Activated CD8-positive, alpha-beta memory T cell treated with anti-CD3 and anti-CD28 coated beads, Interleukin-2, amount 10 ng/mL, durations not matched to agents 7 days and 5 days (primary cell): ENCODE measurements around the gene SRSF5. TPM values are rescaled to one million over a fixed set of nuclear protein-coding genes. Genes with fewer than 3 reads are reported as not detected.
A peak's percentile ranks its signal among the peaks of the same experiment; 100 is the strongest.
"Not testable (repeated sequence)": the region's sequence is repeated elsewhere in the genome, so short reads cannot be mapped to it uniquely, and the experiment has no call there.

Experiments used
- ATAC-seq: fragments of 150-1000 bp; cut with Tn5 transposase; one replicate; pipeline ENCODE4 v1.10.0; 2021; ENCODE audit warnings: moderate library complexity
- CTCF ChIA-PET: fragments of 350-600 bp; sonication (Branson Sonifier 250); formaldehyde crosslinking; loops from one replicate; lab custom pipeline; 2021; ENCODE audit warnings: antibody characterized with exemption; lab: Charles Lee
- DNase-seq: peaks from one replicate; pipeline ENCODE4 v3.0.0-alpha.2; 2020
- H3K27ac Mint-ChIP-seq: one replicate; pipeline ENCODE4 v1.8.0; 2021; ENCODE audit warnings: mild to moderate bottlenecking, mixed read lengths
- H3K27me3 Mint-ChIP-seq: one replicate; pipeline ENCODE4 v1.8.0; 2021; ENCODE audit warnings: mixed read lengths
- H3K36me3 Mint-ChIP-seq: one replicate; pipeline ENCODE4 v1.8.0; 2021; ENCODE audit warnings: mild to moderate bottlenecking, mixed read lengths
- H3K4me1 Mint-ChIP-seq: one replicate; pipeline ENCODE4 v1.8.0; 2021; ENCODE audit warnings: mixed read lengths
- H3K4me3 Mint-ChIP-seq: one replicate; pipeline ENCODE4 v1.8.0; 2021; ENCODE audit warnings: mild to moderate bottlenecking, moderate library complexity, mixed read lengths
- H3K9me3 Mint-ChIP-seq: one replicate; pipeline ENCODE4 v1.8.0; 2022; ENCODE audit warnings: low read depth, mixed read lengths
- total RNA-seq, 2 experiments: library from RNA; stranded (reverse); gene quantifications; one replicate each; pipeline ENCODE4 v1.2.3, GENCODE V29; 2021

SRSF5 gene
- 100 to 1,000 TPM; 335 to 407 TPM for total RNA-seq

DNA sequence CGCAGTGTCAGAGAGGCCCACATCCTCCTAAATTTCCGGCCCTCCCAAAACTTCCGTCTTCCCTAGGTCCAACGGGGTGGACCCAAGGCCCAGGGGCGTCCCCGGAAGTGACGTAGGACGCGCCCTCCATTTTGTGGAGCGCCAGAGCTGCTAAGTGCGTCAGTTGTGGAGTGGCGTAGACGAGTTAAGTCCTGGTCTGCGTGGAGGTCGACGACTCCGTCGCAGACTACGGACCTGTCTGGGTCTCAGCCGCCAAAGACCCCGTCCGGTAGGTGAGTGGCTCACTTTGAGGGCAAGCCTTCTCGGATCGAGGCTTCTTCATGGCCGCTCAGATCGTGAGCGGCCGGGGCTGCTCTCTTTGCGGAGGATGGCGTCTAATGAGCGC lies at the start of gene SRSF5:
Gene SRSF5 (plus strand): TSS at position 159 of the 385 bp plus-strand sequence. CDS start 1,015 bp downstream, outside the sequence.
- H3K4me1 Mint-ChIP-seq, result peaks cover 61% of the 10 kb centered on the region
- peak within 1 kb of the TSS; percentile 100 for H3K27ac Mint-ChIP-seq

DNA sequence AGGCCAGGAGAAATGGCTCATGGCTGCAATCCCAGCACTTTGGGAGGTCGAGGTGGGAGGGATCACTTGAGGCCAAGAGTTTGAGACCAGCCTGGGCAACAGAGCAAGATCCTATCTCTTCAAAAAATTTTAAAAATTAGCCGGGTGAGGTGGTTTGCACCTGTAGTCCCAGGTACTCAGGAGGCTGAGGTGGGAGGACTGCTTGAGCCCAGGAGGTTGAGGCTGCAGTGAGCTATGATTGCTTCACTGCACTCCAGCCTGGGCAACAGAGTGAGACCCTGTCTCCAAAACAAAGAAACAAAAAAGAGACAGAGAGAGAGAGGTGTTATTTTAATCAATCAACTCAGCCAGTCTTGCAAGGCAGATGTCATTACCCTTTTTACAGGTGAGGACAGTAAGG lies 48.3 kb upstream of the SRSF5 start:
- H3K27ac Mint-ChIP-seq, H3K9me3 Mint-ChIP-seq, H3K4me3 Mint-ChIP-seq, DNase-seq, ATAC-seq, H3K27me3 Mint-ChIP-seq: not testable (repeated sequence)
- CTCF ChIA-PET, result interaction anchor here (3.8 kb wide), 1 partner anchor 8 kb away, joined by 24 read pairs; no protein-coding TSS in a partner anchor
- Mint-ChIP-seq H3K36me3 (peaks cover 18% of the 10 kb centered on the region), H3K4me1 (peaks cover 53% of the 10 kb centered on the region)

More for the DNA sequence above, at the start of gene SRSF5:
- DNase-seq, result peak; percentile 97
- Mint-ChIP-seq H3K4me3 (peak within 1 kb of the TSS; percentile 98), H3K27me3 (no peaks in the 10 kb centered on the region), H3K9me3 (peaks cover 5% of the 10 kb centered on the region), H3K36me3 (peaks cover 52% of the 10 kb centered on the region)
- CTCF ChIA-PET, result interaction anchor here (0.9 to 2.5 kb wide), 7 partner anchors 10 to 219 kb away, joined by 3 to 6 read pairs (median 3); no protein-coding TSS in a partner anchor
- ATAC-seq, result peak; percentile 82

DNA sequence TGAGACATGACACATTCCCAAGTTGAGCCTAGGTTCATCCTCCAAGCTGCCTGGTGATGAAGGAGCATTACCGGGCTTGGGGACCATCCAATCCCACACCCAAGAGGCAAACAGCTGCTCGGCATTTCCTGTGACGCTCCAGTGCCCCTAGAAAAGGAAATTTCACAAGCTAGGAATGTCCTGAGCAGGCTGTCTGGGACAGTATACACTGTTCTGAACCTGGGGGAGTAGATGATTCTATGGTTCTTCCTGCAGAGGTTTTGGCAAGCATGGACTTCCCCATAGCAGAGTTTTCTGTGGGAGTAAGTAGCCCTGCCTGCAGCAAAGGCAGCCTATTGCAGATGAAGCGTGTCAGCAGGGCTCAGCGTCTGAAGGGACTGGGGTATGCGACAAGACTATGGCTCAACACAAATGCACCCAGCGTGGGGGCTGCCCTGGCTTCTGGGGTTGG lies 47.4 kb upstream of the SRSF5 start:
- ATAC-seq (no peak), DNase-seq (no peak)
- Mint-ChIP-seq H3K9me3 (no peaks in the 10 kb centered on the region), H3K27me3 (no peaks in the 10 kb centered on the region), H3K36me3 (peaks cover 10% of the 10 kb centered on the region), H3K4me1 (peaks cover 44% of the 10 kb centered on the region), H3K4me3 (no peak overlapping the region), H3K27ac (no peak overlapping the region)
- CTCF ChIA-PET, result interaction anchor here (0.9 to 1.3 kb wide), 3 partner anchors 10 to 135 kb away, joined by 3 to 4 read pairs (median 3); no protein-coding TSS in a partner anchor

DNA sequence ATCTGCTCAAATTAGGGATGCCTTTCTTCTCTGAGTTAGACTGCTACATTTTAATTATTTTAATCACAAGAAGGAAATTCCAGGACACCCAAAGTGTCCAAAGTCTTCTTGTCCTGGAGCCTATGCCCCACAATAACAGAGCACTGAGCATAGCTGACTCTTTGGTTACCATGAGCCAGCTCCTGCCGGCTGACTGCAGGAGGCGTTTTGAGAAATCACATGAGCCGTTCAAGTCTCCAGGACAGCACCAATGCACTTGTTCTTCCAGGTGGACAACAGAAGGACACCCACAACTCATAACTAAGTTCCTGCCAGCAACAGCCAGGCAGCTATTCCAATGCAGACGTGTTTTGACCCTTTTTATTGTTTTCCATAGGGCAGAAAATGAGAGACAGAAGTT lies 46.0 kb upstream of the SRSF5 start:
- Mint-ChIP-seq H3K9me3 (no peaks in the 10 kb centered on the region), H3K4me1 (peaks cover 38% of the 10 kb centered on the region), H3K27me3 (no peaks in the 10 kb centered on the region), H3K36me3 (peaks cover 7% of the 10 kb centered on the region), H3K27ac (no peak overlapping the region), H3K4me3 (no peak overlapping the region)
- CTCF ChIA-PET, result interaction anchor here (1.0 to 1.2 kb wide), 2 partner anchors 10 to 35 kb away, joined by 3 read pairs; no protein-coding TSS in a partner anchor
- no peak for ATAC-seq
- no peak for DNase-seq

DNA sequence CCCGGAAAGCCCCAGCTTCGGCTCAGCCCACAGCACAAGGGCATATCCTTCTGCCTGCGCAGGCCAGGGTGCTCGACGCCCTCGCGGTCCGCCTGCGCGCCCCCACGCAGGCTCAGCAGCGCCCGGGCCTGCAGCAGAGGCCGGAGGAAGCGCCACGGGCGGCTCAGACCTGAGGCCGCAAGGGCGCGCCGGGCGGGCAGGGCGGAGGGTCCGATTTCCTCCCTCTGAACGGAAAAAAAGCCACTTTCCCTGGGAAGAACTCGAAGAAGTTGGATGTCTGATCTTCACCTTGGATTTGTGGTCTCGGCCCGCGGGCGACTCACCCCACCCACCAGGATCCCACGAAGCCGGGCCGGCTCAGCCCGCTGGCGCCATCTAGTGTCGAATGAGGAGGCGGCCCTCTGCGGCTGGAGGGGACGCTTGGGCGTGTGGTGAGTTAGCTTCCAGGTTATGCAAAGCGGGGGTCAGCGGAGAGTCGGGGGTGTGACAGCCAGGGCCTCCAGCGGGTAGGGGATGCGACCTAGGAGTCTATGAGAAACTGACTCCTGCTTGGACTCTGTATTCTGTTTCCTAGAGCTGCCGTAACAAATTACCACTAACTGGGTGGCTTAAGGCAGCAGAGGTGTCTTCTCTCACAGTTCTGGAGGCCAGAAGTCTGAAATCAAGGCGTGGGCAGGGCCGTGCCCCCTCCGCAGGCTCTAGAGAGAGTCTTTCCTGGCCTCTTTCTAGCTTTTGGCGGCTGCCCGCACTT lies 40.0 kb upstream of the SRSF5 start:
- peaks cover 40% of the 10 kb centered on the region for H3K4me1 Mint-ChIP-seq
- H3K36me3 Mint-ChIP-seq, result peaks cover 2% of the 10 kb centered on the region
- H3K27ac Mint-ChIP-seq, result peak overlapping the region; percentile 76
- peak overlapping the region; percentile 65 for H3K4me3 Mint-ChIP-seq
- no peaks in the 10 kb centered on the region for H3K9me3 Mint-ChIP-seq
- CTCF ChIA-PET, result interaction anchor here (0.6 to 4.3 kb wide), 41 partner anchors 10 to 301 kb away, joined by 3 to 64 read pairs (median 5); partner anchors contain the start of genes SRSF5 and SUSD6
- DNase-seq (peak; percentile 86), ATAC-seq (peak; percentile 94)
- no peaks in the 10 kb centered on the region for H3K27me3 Mint-ChIP-seq

DNA sequence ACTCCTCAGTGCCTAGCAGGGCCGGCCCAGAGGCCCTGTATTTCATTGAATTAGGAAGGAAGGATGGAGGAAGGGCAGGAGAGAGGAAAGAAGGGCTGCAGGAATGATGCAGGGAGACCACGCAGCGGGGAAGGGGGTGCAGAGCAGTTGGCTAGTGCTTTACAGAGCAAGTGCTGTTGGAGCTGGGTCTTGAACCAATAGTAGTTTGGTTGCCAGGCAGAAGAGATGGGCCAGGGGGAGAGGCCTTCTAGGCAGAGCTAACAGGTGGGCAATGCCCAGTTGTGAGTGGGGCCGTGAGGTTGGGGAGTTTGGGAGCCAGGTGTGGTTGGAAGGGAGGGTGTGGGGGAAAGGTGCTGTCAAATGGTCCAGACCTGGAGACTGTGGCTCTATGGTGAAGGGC lies 39.1 kb upstream of the SRSF5 start:
- Mint-ChIP-seq H3K27ac (no peak overlapping the region), H3K36me3 (peaks cover 2% of the 10 kb centered on the region), H3K4me1 (peaks cover 40% of the 10 kb centered on the region), H3K27me3 (no peaks in the 10 kb centered on the region), H3K9me3 (no peaks in the 10 kb centered on the region), H3K4me3 (no peak overlapping the region)
- CTCF ChIA-PET, result interaction anchor here (0.9 to 4.3 kb wide), 20 partner anchors 11 to 300 kb away, joined by 3 to 64 read pairs (median 6); partner anchors contain the start of gene SUSD6
- ATAC-seq (no peak), DNase-seq (no peak)

DNA sequence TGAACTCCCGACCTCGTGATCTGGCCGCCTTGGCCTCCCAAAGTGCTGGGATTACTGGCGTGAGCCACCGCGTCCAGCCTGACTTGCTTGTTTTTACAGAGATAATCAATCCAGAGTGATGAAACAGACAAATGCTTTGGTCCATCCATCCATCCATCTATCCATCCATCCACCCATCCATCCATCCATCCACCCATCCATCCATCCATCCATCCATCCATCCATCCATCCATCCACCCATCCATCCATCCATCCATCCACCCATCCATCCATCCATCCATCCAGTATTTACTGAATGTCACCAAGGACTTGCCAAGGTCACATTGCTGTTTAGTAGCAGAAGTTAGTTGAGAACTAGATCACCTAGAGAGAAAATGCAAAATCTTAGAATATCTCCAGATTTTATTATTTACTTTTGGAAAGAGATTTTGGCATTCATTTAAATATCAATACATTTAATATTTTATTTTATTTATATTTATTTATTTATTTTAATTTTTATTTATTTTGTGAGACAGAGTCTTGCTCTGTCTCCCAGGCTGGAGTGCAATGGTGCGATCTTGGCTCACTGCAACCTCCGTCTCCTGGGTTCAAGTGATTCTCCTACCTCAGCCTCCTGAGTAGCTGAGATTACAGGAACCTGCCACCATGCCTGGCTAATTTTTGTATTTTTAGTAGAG lies 34.9 kb upstream of the SRSF5 start:
- H3K4me1 Mint-ChIP-seq, result peaks cover 28% of the 10 kb centered on the region
- not testable (repeated sequence) for H3K27me3 Mint-ChIP-seq, H3K36me3 Mint-ChIP-seq

DNA sequence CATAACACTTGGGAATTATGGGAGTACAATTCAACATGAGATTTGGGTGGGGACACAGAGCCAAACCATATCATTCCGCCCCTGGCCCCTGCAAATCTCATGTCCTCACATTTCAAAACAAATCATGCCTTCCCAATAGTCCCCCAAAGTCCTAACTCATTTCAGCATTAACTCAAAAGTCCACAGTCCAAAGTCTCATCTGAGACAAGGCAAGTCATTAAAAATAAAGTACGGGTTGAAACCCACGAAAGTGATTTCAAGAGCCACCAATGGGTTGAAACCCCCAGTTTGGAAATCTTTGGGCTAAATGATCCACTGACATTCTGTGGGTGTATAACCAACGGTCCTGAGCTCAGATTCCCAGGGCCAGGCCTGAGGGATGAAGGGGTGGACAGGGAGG lies 30.5 kb upstream of the SRSF5 start:
- not testable (repeated sequence) for H3K27ac Mint-ChIP-seq, DNase-seq, H3K36me3 Mint-ChIP-seq, H3K4me3 Mint-ChIP-seq, ATAC-seq, H3K9me3 Mint-ChIP-seq, H3K4me1 Mint-ChIP-seq, H3K27me3 Mint-ChIP-seq
- CTCF ChIA-PET, result interaction anchor here (0.7 kb wide), 1 partner anchor 34 kb away, joined by 3 read pairs; no protein-coding TSS in a partner anchor

More for the DNA sequence above, 34.9 kb upstream of the SRSF5 start:
- H3K9me3 Mint-ChIP-seq, H3K27ac Mint-ChIP-seq, H3K4me3 Mint-ChIP-seq, ATAC-seq, DNase-seq: not testable (repeated sequence)
- CTCF ChIA-PET, result interaction anchor here (1.3 to 5.5 kb wide), 4 partner anchors 127 to 296 kb away, joined by 4 to 34 read pairs (median 8); no protein-coding TSS in a partner anchor

DNA sequence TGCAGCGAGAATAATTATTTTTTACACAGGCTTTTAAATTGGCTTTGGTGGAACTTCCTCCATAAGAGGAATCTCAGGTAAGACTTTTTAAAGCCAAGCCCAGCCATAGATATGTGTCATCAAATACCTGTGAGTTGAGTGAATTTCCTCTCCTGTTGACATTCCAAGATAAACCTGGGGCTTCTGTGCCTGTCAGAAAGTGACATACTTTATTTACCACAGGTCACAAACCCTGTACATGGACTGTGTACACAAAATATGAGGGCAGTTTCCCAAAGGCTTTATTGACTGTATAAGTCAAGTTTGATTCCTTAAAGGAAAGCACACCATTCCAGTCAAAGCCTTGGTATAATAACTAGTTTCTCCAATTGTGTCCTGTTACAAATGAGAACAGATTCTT lies 25.9 kb upstream of the SRSF5 start:
- Mint-ChIP-seq H3K27ac (no peak overlapping the region), H3K36me3 (peaks cover 5% of the 10 kb centered on the region), H3K4me1 (peaks cover 2% of the 10 kb centered on the region), H3K4me3 (no peak overlapping the region), H3K27me3 (no peaks in the 10 kb centered on the region), H3K9me3 (peaks cover 5% of the 10 kb centered on the region)
- DNase-seq (no peak), ATAC-seq (no peak)
- CTCF ChIA-PET, result interaction anchor here (1.5 kb wide), 1 partner anchor 14 kb away, joined by 5 read pairs; no protein-coding TSS in a partner anchor

DNA sequence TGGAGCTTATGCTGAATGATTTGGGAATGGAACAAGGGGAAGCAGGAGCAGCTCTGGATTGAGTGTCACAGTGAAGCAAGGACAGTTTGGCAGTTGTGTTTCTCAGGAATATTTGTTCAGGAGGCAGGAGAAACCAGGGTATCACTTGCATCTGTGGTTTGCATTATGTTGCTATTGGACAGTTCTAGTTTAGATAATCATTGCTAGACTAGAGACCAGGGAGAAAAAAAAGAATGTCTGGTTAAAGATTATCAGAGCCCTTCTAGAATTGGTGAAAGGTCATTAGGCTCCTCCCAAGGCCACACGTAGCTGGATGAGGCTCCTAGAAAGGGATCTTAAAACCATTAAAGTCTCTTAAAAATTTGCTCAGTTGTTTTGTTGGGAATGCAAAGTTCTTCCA lies 17.0 kb upstream of the SRSF5 start:
- Mint-ChIP-seq H3K27me3 (no peaks in the 10 kb centered on the region), H3K4me3 (no peak overlapping the region), H3K9me3 (no peaks in the 10 kb centered on the region), H3K27ac (no peak overlapping the region), H3K4me1 (peaks cover 11% of the 10 kb centered on the region), H3K36me3 (peaks cover 2% of the 10 kb centered on the region)
- CTCF ChIA-PET, result interaction anchor here (1.3 kb wide), 2 partner anchors 165 to 278 kb away, joined by 3 read pairs; no protein-coding TSS in a partner anchor
- DNase-seq, result peak; percentile 16
- ATAC-seq, result no peak

DNA sequence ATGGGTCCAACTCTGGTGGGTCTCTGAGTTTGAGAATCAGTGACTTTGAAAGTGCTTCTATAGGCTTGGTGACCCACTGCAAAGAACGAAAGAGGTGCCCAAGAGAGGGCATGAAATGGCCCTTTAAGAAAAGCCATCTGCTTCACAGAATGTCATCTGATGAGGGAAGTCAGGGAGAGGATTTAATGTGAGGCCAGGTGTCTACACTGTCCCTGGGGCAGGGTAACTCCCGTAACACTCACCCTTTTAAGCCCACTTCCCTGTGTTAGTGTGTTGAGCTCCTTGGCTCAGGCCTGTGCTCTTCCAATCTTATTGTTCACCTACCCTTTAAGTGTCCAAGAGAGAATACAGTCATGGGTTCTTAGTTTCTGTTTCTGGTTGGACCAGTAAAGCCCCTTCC lies 16.4 kb upstream of the SRSF5 start:
- Mint-ChIP-seq H3K27ac (no peak overlapping the region), H3K9me3 (no peaks in the 10 kb centered on the region), H3K27me3 (no peaks in the 10 kb centered on the region), H3K4me3 (no peak overlapping the region), H3K36me3 (peaks cover 2% of the 10 kb centered on the region), H3K4me1 (peaks cover 16% of the 10 kb centered on the region)
- no peak for ATAC-seq
- peak; percentile 14 for DNase-seq
- CTCF ChIA-PET, result interaction anchor here (1.2 to 1.3 kb wide), 3 partner anchors 23 to 277 kb away, joined by 3 read pairs; no protein-coding TSS in a partner anchor

DNA sequence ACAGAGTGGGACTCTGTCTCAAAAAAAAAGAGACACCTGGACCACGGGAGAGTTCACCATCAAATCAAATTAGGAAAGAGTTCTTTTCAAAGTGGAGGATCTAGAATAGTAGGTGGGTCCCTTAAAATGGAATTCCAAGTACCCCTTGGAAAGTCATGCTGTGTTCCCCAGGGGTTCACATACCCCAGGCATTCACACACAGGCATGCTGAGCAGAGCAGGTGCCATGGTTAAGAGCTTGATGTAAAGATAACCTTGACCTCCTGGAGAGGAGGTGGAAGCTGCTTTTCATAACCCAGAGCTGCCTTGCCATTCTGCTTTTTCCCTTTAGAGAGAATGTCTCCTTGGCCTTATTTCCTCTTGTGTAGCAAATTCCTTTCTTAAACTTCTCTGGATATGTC lies 14.2 kb upstream of the SRSF5 start:
- ATAC-seq, result no peak
- Mint-ChIP-seq H3K4me3 (no peak overlapping the region), H3K4me1 (peaks cover 11% of the 10 kb centered on the region), H3K27ac (no peak overlapping the region), H3K9me3 (no peaks in the 10 kb centered on the region), H3K36me3 (no peaks in the 10 kb centered on the region), H3K27me3 (no peaks in the 10 kb centered on the region)
- DNase-seq, result peak; percentile 26
- CTCF ChIA-PET, result interaction anchor here (2.0 kb wide), 2 partner anchors 25 to 168 kb away, joined by 5 read pairs; no protein-coding TSS in a partner anchor

DNA sequence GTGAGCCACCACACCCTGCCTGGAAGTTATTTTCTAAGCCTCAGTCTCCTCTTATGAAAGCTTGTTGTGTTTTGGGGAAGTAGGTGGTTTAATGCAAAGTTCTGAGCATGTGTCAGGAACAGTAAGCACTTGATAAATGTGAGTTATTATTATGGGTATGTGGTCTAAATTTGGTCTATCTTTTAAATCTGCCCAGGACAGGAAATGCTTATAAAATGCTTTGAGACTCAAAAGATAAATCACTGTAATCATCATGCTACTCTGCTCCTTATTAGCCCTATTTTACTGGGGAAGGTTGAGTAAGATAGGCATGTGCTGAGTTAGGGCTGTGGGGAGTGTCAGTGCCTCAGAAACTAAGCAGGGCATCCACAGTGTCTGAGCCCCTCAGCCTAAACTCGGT lies 13.1 kb upstream of the SRSF5 start:
- Mint-ChIP-seq H3K4me1 (peaks cover 11% of the 10 kb centered on the region), H3K4me3 (no peak overlapping the region), H3K36me3 (no peaks in the 10 kb centered on the region), H3K9me3 (no peaks in the 10 kb centered on the region), H3K27ac (no peak overlapping the region), H3K27me3 (no peaks in the 10 kb centered on the region)
- CTCF ChIA-PET, result interaction anchor here (2.0 kb wide), 1 partner anchor 27 kb away, joined by 5 read pairs; no protein-coding TSS in a partner anchor
- peak; percentile 22 for DNase-seq
- no peak for ATAC-seq
